AG04450 (cell line): ENCODE results near the gene DNAAF9. TPM values are rescaled to one million over a fixed set of nuclear protein-coding genes. Genes with fewer than 3 reads are reported as not detected.

ENCODE experiments used
- CTCF ChIA-PET: fragments of 300-600, 350-600 bp; formaldehyde crosslinking; extraction: SDS; loops from one replicate; lab custom pipeline; 2022; ENCODE audit warnings: antibody characterized with exemption, inconsistent platforms; lab: Charles Lee
- POLR2A ChIA-PET: fragments of 350-600 bp; formaldehyde crosslinking; extraction: SDS; loops from one replicate; lab custom pipeline; 2021; ENCODE audit warnings: antibody characterized with exemption, inconsistent platforms; lab: Yijun Ruan, JAX
- DNase-seq: peaks from one replicate; pipeline ENCODE4 v3.0.0-alpha.2; 2011; ENCODE audit warnings: low read depth, low spot score
- H3K27ac ChIP-seq: one replicate; pipeline ENCODE4 v1.5.1; 2012; ENCODE audit warnings: low read depth, low read length, control low read depth
- H3K27me3 ChIP-seq: one replicate; pipeline ENCODE4 v1.6.0; 2012; ENCODE audit warnings: low read length; ENCODE audit not compliant: control insufficient read depth, insufficient read depth
- H3K4me3 ChIP-seq: 2 replicates; pipeline ENCODE4 v1.5.1; 2011; ENCODE audit warnings: mild to moderate bottlenecking, low read depth, low read length, control low read depth
- H3K9me3 ChIP-seq: 2 replicates; pipeline ENCODE4 v1.5.1; 2012; ENCODE audit warnings: low read length; ENCODE audit not compliant: control insufficient read depth, insufficient read depth
- CTCF ChIP-seq: IDR thresholded peaks from 2 replicates; pipeline ENCODE4 v1.5.1; 2011; ENCODE audit warnings: low read depth, low read length, control low read depth, inconsistent platforms
- polyA plus RNA-seq: library from polyadenylated mRNA; depleted of rRNA; stranded (reverse); fragments of >200 nt; gene quantifications from 2 replicates; pipeline ENCODE4 v1.2.3, GENCODE V29; 2011

The DNAAF9 gene
- polyA plus RNA-seq, 1 experiment = 15.0 TPM

- Histone ChIP-seq H3K4me3 (no peak overlapping the region), H3K9me3 (no peaks in the 10 kb centered on the region), H3K27ac (no peak overlapping the region), H3K27me3 (peaks cover 33% of the 10 kb centered on the region)
- TF ChIP-seq CTCF = no peak
- ChIA-PET POLR2A (no interaction called here), CTCF (no interaction called here)
- no peak for DNase-seq
These were observed 41.9 kb upstream of the DNAAF9 start for GRCh38 chr20:3449319-3449718.

- DNase-seq = no peak
- Histone ChIP-seq H3K27ac (no peak overlapping the region), H3K27me3 (peaks cover 26% of the 10 kb centered on the region), H3K4me3 (no peak overlapping the region), H3K9me3 (no peaks in the 10 kb centered on the region)
- ChIA-PET CTCF (no interaction called here), POLR2A (no interaction called here)
- TF ChIP-seq CTCF = no peak
These were observed 39.9 kb upstream of the DNAAF9 start for GRCh38 chr20:3447321-3447720.

GRCh38 chr20:3446779-3447178, 39.3 kb upstream of the DNAAF9 start:
- Histone ChIP-seq H3K27ac (no peak overlapping the region), H3K9me3 (no peaks in the 10 kb centered on the region), H3K4me3 (no peak overlapping the region), H3K27me3 (peaks cover 26% of the 10 kb centered on the region)
- ChIA-PET CTCF (no interaction called here), POLR2A (no interaction called here)
- no peak for DNase-seq
- no peak for TF ChIP-seq CTCF

- no peak for DNase-seq
- no peak overlapping the region for H3K4me3 ChIP-seq
- H3K27ac ChIP-seq = no peak overlapping the region
- no peaks in the 10 kb centered on the region for H3K9me3 ChIP-seq
- CTCF ChIA-PET = no interaction called here
- POLR2A ChIA-PET = no interaction called here
- H3K27me3 ChIP-seq = peaks cover 5% of the 10 kb centered on the region
- no peak for TF ChIP-seq CTCF
These were observed 29.6 kb upstream of the DNAAF9 start for GRCh38 chr20:3436864-3437574.

- no peaks in the 10 kb centered on the region for H3K9me3 ChIP-seq
- no peak for TF ChIP-seq CTCF
- H3K27me3 ChIP-seq = peaks cover 9% of the 10 kb centered on the region
- CTCF ChIA-PET = no interaction called here
- DNase-seq = no peak
- no peak overlapping the region for H3K4me3 ChIP-seq
- POLR2A ChIA-PET = interaction anchor here (0.7 kb wide), 1 partner anchor 153 kb away, joined by 3 read pairs; no protein-coding TSS in a partner anchor
- no peak overlapping the region for H3K27ac ChIP-seq
These were observed 26.8 kb upstream of the DNAAF9 start for GRCh38 chr20:3434232-3434631.
